Vagina (tissue), 2 donors: ENCODE measurements around the gene HNRNPA2B1. TPM values are rescaled to one million over a fixed set of nuclear protein-coding genes. Genes with fewer than 3 reads are reported as not detected.

ENCODE experiments used
- DNase-seq, 2 donors: peaks; one replicate each; pipeline ENCODE4 v3.0.0-alpha.2; 2017; ENCODE audit errors: extremely low spot score in 2 of 2
- H3K27ac ChIP-seq: fragments of 200-600 bp; sonication (generic); one replicate; pipeline ENCODE4 v1.5.1; 2019
- H3K27me3 ChIP-seq: fragments of 200-600 bp; sonication (generic); one replicate; pipeline ENCODE4 v1.5.1; 2019
- H3K36me3 ChIP-seq, 2 donors: fragments of 200-600 bp; sonication (generic); one replicate each; pipeline ENCODE4 v1.5.1; 2017 to 2019
- H3K4me1 ChIP-seq: fragments of 200-600 bp; sonication (generic); one replicate; pipeline ENCODE4 v1.5.1; 2019
- H3K4me3 ChIP-seq, 2 donors: fragments of 200-600 bp; sonication (generic); 1 replicate in 1 of 2; 2 replicates in 1 of 2; pipeline ENCODE4 v1.5.1; 2016 to 2019
- H3K9me3 ChIP-seq: fragments of 200-600 bp; sonication (generic); one replicate; pipeline ENCODE4 v1.5.1; 2019
- POLR2A ChIP-seq, 2 donors: fragments of 450-650 bp; IDR thresholded peaks; one replicate each; pipeline ENCODE4 v1.6.1; 2017; ENCODE audit warnings: antibody characterized with exemption in 2 of 2, mild to moderate bottlenecking in 2 of 2, moderate library complexity in 2 of 2
- POLR2AphosphoS5 ChIP-seq, 2 donors: sonication (generic); formaldehyde crosslinking; IDR thresholded peaks; one replicate each; pipeline ENCODE4 v1.9.0; 2017; ENCODE audit warnings: antibody characterized with exemption in 2 of 2, mild to moderate bottlenecking in 2 of 2, low read depth in 1 of 2; ENCODE audit not compliant: insufficient read depth in 1 of 2
- intact Hi-C: fragments of 100-400 bp; cut with DNase I; formaldehyde crosslinking; loops from one replicate; pipeline ENCODE4 v1.15.1; 2023
- total RNA-seq: library from RNA; depleted of rRNA; stranded (reverse); fragments of >200 nt; gene quantifications from one replicate; pipeline ENCODE4 v1.2.3, GENCODE V29; 2016
- TF ChIP-seq, protein P1 (sequence below), 3 experiments: fragments of 450-650 bp in 2 of 3; fragments of 200-600 bp in 1 of 3; sonication (generic) in 1 of 3; IDR thresholded peaks; one replicate each; pipeline ENCODE4 v1.5.1; 2017 to 2019; ENCODE audit warnings: antibody characterized with exemption in 3 of 3, mild to moderate bottlenecking in 2 of 3, moderate library complexity in 2 of 3

Gene HNRNPA2B1
- total RNA-seq, 1 donor from 2014 or later: 222 TPM

DNA sequence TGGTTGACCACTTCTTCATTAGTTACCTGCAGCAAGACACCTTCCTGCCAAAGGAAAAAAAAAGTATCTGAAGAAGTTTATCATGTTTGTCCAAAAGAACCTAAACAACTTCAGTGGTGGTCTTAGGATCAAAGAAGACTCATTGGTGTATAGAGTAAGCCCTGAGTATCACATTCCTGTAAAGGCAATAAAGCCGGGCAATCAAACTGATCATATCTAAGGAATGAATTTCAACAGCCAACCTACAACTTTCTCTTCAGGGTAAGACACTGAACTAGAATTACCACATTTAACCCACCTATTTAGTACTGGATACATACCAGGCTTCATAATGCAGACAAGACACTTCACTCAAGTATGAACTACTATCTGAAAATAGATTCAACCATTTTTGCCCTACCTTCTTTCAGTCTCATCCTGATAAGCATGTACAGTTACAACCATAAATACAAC is 10.1 kb downstream of the HNRNPA2B1 start:
- Histone ChIP-seq H3K4me3 (no peak overlapping the region), H3K27ac (no peak overlapping the region), H3K9me3 (no peaks in the 10 kb centered on the region), H3K4me1 (peaks cover 37% of the 10 kb centered on the region), H3K27me3 (no peaks in the 10 kb centered on the region), H3K36me3 (peaks cover 0 to 73% of the 10 kb centered on the region in 2 donors)
- no peak for DNase-seq
- TF ChIP-seq POLR2A (IDR thresholded peaks at IDR 0.05): no peak
- intact Hi-C loops: no loop called here

DNA sequence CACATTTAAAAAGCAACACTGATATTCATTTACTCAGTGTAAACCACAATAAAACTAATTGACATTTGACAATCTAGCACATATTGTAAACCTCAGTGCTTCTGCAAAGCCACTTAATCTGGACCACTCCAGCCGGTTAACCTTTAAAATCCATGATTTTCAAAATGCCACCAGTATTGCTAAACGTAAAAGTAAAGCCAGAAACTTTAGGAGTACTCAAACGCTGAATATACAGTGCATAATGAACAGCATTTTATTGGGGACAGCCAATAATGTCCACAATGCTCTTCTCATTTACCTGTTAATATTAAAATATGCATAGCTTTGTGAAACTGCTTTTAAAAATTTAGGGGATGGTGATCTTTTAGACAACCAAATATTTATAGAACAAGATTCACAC is 10.8 kb downstream of the HNRNPA2B1 start:
- TF ChIP-seq, protein P1, sequence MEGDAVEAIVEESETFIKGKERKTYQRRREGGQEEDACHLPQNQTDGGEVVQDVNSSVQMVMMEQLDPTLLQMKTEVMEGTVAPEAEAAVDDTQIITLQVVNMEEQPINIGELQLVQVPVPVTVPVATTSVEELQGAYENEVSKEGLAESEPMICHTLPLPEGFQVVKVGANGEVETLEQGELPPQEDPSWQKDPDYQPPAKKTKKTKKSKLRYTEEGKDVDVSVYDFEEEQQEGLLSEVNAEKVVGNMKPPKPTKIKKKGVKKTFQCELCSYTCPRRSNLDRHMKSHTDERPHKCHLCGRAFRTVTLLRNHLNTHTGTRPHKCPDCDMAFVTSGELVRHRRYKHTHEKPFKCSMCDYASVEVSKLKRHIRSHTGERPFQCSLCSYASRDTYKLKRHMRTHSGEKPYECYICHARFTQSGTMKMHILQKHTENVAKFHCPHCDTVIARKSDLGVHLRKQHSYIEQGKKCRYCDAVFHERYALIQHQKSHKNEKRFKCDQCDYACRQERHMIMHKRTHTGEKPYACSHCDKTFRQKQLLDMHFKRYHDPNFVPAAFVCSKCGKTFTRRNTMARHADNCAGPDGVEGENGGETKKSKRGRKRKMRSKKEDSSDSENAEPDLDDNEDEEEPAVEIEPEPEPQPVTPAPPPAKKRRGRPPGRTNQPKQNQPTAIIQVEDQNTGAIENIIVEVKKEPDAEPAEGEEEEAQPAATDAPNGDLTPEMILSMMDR (IDR thresholded peaks at IDR 0.05): no peak
- TF ChIP-seq POLR2AphosphoS5 (IDR thresholded peaks at IDR 0.05; ENCODE audit: insufficient read depth in 1 of 2, low read depth in 1 of 2) (no peak), POLR2A (IDR thresholded peaks at IDR 0.05) (no peak)
- H3K9me3 ChIP-seq: no peaks in the 10 kb centered on the region
- peaks cover 0 to 66% of the 10 kb centered on the region in 2 donors for H3K36me3 ChIP-seq
- no peak overlapping the region for H3K4me3 ChIP-seq
- no peaks in the 10 kb centered on the region for H3K27me3 ChIP-seq
- peaks cover 29% of the 10 kb centered on the region for H3K4me1 ChIP-seq
- intact Hi-C loops: no loop called here
- DNase-seq: no peak
- H3K27ac ChIP-seq: no peak overlapping the region

DNA sequence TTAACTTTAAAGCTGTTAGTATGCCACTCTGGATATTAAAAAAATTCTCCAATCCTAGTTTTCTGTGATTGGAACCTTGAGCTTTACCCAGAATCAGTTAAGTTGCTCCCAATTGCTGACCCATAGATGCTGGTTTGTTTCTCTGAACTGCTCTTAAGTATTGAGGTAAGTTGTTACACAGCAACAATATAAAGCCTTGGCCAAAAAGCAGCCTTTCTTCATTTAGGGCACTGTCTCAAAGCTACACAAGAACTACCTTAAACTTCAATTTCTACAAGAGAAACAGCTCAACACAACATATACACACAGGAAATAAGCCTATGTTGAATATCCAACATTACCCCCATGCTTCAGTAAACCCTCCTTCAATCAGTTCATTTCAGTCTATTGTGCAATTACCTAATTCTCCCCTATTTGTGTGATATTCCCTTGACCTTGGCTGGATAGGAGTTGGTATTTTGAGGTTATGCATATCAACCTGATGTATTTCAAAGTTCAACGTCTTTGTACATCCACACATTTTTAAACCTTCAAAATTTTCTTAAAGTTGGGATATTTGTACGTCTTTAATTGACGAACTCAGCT is 11.5 kb downstream of the HNRNPA2B1 start:
- no peak for DNase-seq
- peaks cover 0 to 60% of the 10 kb centered on the region in 2 donors for H3K36me3 ChIP-seq
- no peak overlapping the region for H3K4me3 ChIP-seq
- no peaks in the 10 kb centered on the region for H3K27me3 ChIP-seq
- no peaks in the 10 kb centered on the region for H3K9me3 ChIP-seq
- no peak for TF ChIP-seq POLR2AphosphoS5 (IDR thresholded peaks at IDR 0.05; ENCODE audit: insufficient read depth in 1 of 2, low read depth in 1 of 2)
- TF ChIP-seq POLR2A (IDR thresholded peaks at IDR 0.05): no peak
- TF ChIP-seq, protein P1 (IDR thresholded peaks at IDR 0.05): no peak
- peaks cover 23% of the 10 kb centered on the region for H3K4me1 ChIP-seq
- no peak overlapping the region for H3K27ac ChIP-seq
- intact Hi-C loops: no loop called here

DNA sequence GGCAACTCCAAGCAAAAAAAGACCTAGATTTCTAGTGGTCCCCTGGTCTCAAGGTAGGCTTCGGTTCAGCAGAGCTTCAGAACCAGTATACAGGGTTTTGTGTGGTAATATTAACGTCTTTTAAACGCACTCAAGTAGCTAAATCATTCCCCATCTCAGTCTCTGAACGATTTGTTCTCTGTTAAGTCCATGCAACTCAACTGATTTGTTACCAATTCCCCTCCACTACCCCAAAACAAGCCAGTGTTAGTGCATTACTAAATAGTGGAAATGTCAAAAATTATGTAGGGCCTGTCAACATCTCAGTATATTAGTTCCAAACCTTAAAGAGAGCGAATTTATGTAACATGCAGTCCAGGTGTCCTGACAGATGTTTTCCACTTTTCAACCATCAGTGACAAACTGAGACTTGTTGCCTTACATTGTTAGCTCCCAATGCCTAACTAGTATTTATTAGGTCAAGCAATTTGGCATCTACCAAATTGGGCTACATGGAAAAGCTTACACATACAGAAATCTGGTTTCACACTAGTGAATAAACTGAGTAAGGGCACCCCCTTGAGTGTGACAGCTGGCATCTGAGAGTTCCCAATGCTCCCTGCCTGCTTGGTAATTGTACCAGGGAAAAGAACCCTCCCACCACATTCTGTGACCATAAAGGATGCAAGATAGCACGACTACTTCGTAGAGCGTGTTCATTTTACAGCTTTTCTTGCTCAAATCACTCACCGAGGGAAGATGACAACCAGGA is 12.2 kb downstream of the HNRNPA2B1 start:
- Histone ChIP-seq H3K9me3 (no peaks in the 10 kb centered on the region), H3K27me3 (no peaks in the 10 kb centered on the region), H3K4me1 (peaks cover 16% of the 10 kb centered on the region), H3K4me3 (no peak overlapping the region), H3K36me3 (peaks cover 0 to 53% of the 10 kb centered on the region in 2 donors), H3K27ac (no peak overlapping the region)
- DNase-seq: no peak
- intact Hi-C loops: no loop called here
- no peak for TF ChIP-seq POLR2A (IDR thresholded peaks at IDR 0.05)
- TF ChIP-seq POLR2AphosphoS5 (IDR thresholded peaks at IDR 0.05; ENCODE audit: insufficient read depth in 1 of 2, low read depth in 1 of 2): no peak
- TF ChIP-seq, protein P1 (IDR thresholded peaks at IDR 0.05): no peak

DNA sequence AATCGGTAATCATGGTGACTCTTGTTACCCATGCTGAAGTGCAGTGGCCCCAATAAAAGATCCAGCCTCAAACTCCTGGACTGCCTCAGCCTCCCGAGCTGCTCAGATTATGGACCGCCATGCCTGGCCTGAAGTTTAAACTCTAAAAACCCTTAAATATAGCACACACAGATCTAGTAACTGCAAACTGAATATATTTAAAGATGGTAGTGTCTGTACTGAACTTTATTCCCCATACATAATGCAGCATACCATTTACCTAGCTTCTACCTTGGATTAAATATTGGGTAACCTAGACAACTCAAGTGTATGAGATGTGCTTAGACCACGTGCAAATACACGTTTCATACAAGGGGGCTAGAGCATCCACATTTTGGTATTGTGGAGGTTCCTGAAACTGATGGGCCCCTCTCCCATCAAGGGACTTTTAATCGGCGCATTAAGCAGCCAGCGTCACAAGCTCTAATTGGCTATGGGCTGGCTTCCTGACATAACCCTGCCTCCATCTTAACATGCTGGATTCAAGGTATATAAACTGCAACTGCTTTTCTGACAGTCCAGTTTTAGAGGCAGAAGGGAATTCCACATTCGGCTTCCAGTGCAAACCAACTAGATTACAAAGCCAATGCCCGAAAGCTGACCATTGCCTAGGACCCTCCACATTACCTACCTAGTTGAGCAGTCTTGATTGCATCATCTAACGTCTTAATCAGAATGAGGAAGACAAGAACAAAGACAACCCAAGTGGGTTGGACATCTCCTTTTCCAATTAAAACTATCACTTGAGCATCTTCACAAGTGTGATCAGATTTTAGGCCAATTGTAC is 13.0 kb downstream of the HNRNPA2B1 start:
- H3K9me3 ChIP-seq: no peaks in the 10 kb centered on the region
- peaks cover 0 to 45% of the 10 kb centered on the region in 2 donors for H3K36me3 ChIP-seq
- H3K27ac ChIP-seq: no peak overlapping the region
- intact Hi-C loops: no loop called here
- DNase-seq: no peak
- no peak overlapping the region for H3K4me3 ChIP-seq
- peaks cover 8% of the 10 kb centered on the region for H3K4me1 ChIP-seq
- TF ChIP-seq POLR2A (IDR thresholded peaks at IDR 0.05) (no peak), POLR2AphosphoS5 (IDR thresholded peaks at IDR 0.05; ENCODE audit: insufficient read depth in 1 of 2, low read depth in 1 of 2) (no peak)
- TF ChIP-seq, protein P1 (IDR thresholded peaks at IDR 0.05): no peak
- no peaks in the 10 kb centered on the region for H3K27me3 ChIP-seq
